HG03469 (cell line): ENCODE measurements around the gene GLI2.

ENCODE experiments used
- ATAC-seq: cut with Tn5 transposase; IDR thresholded peaks from one replicate; pipeline ENCODE4 v1.9.1; 2021; ENCODE audit warnings: mild to moderate bottlenecking, moderate library complexity, moderate number of reproducible peaks; ENCODE audit not compliant: unreplicated experiment

Gene GLI2

DNA sequence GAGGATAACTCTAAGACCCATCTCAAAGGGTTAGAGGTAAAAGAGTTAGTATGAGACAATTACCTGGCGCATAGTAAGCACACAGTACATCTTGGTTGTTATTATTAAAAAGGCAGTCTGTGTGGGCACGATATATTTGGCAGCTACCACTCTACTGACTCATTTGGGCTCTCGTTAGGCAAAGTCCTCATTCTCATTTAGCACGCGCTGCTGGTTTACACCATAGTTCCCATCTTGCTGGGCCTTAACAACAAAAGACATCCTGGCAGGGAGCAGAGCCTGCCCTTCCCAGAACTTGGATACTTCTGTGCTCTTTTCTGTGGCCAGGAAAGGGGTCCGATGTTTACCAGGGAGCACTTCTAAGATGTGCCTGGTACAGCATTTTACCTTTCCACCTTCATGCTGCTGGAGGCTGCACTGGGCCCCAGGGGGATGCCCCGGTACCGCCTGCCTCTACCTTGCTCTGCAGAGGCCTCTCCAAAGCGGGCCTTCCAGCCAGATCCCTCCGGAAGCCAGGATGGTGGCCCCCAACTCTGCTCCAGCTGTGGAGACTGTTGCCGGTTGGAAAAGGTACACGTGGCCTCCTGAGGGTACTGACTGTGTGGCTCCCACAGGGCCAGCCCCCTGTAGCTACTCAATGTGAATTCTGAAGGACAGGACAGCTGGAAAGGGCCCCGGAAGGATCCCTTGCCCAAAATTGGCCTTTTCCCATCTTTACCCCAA, 15.0 kb downstream of the GLI2 start:
- ATAC-seq = no peak

DNA sequence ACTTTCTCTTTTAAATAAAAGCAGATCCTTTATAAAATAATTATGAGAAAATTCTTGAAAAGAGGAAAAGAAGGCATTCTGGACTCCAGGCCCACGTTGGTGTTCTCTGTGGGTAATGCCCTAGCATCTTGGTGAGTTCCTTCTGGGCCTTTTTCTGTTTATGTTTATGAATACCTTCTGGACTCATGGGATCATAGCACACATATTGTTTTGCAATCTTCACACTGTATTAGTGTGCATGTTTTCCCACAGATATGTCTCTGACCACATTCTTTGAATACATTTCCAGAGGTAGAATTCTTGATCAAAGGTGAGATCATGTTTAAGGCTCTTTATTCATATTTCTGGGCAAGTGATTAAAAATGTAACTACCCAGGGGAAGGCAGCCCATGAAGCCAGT, 15.9 kb downstream of the GLI2 start:
- ATAC-seq = no peak

DNA sequence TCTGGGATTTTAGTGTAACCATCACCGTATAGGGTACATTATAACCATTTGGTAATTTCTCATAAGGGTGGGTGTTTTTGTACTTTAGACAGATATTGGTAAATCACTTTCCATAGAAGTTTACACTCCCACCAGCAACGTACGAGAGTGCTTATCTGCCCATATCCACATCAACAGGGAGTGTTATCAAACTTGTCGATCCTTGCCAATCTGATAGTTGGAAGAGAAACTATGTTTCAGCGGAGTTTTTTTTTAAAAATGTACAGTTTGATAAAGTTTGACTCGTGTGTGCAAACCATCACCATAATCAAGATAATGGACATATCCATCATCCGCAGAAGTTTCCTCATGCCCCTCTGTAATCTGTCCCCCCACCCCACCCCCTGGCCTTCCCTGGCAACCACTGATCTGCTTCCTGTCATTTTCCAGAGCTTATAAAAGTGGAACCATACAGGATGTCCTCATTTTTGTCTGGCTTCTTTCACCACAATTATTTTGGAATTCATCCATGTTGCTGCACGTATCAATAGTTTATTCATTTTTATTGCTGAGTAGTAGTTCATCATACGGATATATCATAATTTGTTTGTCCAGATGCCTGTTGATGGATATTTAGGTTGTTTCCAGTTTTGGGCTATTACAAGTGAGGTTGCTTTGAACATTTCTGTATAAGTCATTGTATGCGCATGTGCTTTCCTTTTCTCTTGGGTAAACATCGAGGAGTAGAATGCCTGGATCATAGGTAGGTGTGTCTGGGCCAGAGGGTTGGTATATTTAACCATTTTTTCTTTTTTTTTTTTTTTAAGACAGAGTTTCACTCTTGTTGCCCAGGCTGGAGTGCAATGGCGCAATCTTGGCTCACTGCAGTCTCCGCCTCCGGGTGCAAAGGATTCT, 18.6 kb downstream of the GLI2 start:
- no peak for ATAC-seq

DNA sequence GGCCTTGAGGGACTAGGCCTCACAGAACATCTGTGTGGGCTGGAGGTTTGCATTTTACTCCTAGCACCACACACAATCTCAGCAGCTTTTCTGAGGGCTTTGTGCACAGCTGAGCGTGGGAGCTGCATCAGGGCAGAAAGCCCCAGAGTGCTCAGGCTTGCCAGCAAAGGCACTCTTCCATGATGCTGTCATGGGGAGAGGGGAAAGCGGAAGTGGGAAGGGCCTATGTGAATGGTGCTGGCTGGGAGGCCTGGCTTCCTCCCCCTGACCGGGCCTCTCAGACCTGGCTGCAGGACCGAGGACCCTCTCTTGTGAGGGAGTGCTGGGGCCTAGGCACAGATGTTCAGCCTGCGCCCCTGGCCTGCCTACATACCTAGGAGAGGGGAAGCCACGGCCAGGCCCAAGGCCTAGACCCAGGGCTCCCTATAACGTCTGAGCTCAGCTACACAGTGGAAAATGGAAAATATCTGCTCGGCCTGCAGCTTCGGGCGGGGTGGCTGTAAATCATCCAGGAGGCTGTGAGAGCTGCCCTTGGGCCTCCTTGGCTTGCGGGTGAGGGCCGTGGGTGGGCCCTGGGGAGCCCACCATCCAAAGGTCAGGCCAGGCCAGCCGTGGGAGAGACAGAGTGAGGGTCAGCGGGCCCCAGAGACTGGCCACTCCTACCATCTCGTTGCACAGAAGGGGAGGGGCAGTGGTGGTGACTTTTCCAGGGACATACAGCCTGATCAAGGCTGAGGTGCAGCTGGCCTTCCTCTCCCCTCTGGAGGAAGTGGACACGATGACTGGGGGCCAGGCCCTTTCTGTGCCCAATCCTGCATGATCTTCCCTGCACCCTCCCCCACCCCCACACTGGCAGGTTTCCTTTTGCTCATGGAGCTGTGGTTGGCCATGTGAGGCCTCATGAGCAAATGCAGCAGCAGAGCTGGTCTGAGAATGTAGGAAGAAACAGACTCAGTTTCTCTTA, 22.8 kb downstream of the GLI2 start:
- no peak for ATAC-seq

DNA sequence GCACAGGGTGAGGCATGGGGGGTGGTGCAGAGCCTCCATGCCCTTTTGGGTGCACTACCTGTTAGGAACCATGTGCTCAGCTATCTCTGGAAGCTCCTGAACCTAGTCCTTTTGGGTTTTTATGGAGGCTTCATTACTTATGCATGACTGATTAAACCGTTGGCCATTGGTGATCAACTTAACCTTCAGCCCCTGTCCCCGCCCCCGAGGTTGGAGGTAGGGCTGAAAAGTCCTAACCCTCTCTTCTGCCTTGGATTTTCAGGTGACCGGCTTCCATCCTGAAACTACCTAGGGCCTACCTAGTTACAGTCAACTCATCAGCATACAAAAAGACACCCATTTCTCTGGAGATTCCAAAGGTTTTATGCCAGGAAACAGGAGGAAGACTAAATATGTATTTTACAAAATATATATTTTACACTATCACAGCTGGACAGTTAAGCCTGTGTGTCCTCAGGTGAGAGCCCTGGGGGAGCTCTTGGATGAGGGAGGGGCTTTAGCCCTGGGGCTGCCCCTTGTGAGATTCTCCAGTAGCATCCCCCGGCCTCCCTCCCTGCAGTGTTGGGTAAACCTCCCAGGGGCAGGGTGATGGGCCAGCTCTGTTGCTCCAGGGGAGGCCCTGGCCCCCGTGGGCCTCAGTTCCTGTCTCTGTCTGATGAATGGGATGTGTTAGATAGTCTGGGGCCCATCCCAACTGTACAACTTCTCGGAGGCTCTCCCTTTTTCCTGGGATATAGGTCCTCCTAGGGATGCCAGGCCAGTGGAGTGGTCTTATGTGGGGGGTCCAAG, 24.1 kb downstream of the GLI2 start:
- no peak for ATAC-seq

DNA sequence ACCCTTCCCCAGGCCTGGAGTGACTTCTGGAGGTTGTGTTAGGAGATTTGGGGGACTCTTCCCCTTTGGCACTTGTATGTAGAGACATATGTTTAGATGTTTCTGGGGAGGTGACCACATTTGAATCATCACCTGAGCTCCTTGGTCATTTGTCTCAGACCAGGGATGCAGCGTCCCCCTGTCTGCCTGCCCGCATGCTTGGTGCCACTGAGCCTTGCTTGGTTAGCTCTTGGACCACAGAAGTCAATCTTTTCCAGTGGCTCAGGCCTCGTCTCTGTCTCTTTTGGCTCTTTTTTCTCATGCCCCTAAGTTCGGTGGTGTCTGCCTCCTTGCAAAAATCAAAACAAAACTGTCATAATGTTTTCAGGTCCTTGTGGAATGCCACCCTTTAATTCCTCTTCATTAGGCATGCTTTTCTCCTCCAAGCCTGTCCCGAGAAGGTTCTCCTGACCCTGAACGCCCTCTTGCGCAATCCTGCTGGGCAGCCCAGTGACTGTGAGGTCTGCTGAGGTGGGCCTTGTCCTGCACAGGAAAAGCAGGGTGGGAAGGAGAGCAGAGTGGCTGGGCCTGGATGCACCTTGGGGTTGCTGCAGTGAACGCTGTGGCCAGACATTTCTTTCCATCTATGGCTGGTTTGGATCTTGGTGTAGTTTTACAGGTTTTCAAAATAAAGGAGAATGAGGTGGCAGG, 24.9 kb downstream of the GLI2 start:
- ATAC-seq = no peak

DNA sequence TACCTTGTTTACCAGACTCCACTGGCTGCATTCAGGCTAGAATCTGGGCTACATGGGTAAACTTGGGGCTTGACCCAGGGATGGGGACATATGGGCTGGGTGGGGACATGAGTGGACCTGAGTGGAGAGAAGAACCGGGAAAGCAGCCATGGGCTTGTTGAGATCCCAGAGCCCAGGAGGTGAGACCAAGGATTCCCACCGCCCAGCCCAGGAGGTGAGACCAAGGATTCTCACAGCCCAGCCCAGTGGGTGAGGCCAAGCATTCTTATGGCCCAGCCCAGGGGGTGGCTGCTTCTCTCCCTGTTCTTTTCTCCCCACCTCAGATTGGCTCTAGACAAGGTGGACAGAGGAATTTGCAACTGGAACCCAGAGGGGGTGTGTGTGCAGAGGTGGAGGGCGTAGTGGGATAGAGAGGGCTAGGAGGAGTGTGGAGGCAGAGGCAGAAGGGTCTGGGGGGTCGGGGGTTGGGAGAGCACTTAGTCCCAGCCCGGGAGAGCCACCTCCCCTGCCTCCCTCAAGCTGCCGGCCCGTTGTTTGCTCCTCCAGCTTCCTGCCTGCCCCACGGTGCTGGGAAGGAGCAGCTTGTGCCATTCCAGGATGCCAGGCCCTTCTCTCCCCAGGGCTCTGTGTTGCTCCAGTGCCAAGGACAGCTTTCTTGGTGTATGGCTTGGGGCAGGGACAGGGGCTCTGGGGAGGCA, 25.6 kb downstream of the GLI2 start:
- ATAC-seq = no peak

DNA sequence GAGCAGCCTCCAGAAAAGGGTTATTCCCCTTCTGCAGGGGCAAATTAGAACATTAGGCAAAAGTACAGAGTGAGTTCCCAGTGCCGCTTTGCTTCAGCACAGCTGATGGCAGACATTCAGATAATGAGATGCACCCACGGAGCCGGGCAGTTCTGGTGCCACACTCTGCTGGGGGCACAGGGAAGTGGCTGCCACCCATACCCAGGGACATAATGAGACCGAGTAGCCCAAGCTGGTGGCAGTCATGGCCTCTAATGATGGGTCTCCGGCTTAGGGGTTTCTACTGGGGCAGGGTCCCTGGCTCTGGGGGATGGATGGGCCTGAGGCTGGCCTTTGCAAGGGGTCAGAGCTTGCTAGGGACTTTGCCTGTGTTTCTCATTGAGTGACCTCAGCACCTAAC, 26.2 kb downstream of the GLI2 start:
- no peak for ATAC-seq

DNA sequence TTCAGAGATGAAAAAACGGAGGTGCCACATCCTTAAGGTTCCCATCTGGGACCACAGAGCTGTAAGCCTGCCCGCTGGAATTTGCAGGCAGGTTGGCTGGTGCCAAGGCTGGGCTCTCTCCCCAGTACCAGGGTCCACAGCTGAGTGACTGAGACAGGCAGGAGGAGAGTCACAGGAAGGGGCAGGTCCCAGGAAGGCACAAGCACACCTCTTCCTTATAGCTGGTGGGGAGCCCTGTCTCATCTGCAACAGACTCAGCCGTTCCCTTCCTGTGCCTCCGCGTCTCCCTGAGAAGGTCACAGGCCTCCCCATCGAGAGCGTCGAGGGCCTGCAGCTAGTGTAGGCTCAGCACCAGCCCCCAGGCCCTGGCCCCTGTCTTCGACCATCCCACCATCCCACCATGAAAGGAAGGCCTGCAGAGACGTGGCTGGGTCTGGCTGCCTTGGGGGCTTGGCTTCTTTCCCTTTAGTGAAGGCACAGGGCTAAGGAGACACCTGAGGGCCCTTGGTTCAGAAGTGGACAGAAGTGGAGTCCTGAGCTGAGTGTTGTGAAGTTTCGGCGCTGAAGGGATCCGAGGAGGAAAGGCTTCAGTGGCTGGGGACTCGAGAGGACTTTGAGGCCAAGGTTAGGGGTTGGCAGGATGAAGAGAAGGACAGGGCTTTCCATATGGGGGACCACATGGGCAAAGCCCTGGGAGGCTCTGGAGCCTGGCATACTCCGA, 26.8 kb downstream of the GLI2 start:
- ATAC-seq = no peak

DNA sequence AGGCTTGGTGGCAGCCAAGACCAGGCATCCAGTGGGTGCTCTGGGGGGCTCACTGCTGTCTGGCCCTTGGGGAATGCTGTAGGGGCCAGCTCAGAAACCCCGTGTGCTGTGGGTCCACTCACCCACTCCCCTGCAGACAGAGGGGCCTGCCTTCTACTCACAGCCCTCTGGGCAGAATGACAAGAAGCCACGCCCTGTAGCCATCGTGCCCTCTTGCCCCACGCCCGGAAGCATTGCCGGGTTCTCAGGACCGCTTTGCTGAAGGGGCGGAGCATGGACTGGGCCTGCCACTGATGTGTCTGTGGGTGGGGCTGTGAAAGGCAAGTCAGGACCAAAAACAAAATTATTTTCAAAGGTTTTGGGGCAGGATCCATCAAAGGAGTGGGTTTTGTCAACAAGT, 27.8 kb downstream of the GLI2 start:
- no peak for ATAC-seq

DNA sequence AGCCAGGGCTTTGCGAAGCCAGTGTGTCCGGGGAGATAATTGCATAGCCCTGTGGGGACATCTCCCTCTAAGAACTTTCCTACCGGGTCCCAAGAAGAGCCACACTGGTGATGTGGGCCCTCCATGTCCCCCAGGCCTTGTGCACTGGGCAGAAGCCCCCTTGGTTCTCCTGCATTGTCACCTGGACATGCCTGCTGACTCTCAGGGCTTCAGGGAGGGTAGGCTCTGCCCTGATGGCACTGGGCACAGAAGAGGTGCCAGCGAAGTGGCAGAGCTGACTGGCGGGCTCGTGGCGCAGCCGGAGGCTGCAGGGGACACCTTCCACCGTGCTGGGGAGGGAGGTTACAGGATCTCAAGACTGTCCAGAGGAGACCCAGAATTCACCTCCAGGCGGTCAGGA, 28.3 kb downstream of the GLI2 start:
- no peak for ATAC-seq

DNA sequence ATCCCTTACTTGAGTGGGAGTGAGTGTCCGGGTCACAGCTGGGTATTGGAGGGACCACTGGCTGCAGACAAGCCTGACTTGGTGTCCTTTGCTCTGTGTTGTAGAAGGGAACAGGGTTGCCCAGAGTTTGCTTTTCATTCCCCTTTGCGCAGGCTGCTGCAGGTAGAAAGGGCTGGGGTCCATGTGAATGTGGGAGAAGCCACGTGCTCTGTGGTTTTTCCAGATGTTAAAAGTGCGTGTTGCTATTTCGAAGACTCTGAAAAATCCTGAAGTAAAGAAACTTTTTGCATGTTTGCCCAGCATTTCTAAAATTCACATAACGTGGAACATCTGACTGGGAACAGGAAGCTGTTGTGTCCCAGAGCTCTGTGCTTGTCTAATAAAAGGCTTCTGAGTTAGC, 28.8 kb downstream of the GLI2 start:
- no peak for ATAC-seq

DNA sequence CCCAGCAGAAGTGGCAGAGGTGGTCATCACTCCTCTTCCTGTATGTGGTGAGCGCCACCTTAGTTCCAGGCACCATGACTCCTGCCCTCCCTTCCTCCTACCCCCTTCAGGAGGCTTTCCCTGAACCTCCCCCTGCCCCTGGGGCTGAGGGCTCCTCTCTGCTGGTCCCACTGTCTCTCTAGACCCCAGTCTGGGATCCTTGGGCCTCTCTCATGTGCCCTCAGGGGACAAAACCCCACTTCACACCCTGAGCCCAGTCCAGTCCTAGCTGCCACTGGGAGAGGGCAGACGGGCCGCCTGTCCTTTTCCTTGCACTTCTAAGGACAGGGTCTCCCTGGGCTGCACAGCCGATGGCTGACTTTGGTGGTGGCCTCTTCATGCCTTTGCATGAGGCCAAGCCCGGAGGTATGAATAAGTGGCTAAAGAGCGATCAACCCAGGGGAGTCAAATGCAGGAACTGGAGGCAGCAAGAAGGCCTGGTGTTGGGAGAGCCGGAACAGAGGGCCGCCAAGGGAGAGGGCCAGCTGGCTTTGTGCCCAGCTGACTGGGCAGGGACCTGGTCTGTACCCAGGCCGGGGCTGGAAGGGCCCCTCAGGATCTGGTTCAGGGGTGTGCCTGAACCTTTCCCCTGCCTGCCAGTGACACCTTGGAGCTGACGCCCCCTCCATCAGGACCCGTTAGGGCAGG, 29.5 kb downstream of the GLI2 start:
- ATAC-seq = no peak

DNA sequence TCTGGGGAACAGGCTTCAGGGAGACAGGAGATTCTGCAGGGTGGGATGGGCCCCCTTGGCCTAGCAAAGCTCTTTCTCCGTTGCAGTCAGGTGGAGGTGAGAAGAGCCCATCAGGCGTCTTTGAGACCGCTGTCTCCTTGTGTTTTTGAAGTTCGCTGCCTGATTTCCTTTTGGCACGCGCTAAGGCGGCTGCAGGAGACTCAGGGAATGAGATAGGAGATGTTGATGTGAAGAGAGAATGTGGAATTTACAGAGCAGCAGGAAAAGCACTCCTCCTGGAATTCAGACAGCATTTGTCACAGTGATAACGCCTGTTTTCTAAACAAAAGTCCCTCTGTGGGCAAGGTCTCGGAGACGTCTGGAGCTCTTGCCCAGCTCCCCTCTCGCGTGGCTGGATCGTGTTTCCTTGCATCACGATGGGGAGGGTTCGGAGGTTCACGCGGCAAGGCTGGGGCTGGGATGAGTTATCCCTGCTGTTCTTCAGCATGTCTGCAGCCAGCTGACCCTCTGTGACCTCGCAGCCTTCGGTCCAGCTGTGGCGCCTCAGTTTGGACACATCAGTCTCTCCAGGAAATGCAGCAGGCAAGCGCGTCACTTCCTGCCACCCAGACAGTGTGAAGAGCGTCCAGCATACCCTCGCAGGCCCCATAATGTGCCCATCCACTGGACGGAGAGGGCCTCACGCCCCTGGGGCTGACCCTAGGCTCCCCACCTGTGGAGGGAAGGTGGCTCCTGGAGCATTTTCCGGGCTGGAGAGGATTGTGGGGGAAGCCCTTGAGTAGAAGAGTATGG, 30.2 kb downstream of the GLI2 start:
- ATAC-seq = no peak

DNA sequence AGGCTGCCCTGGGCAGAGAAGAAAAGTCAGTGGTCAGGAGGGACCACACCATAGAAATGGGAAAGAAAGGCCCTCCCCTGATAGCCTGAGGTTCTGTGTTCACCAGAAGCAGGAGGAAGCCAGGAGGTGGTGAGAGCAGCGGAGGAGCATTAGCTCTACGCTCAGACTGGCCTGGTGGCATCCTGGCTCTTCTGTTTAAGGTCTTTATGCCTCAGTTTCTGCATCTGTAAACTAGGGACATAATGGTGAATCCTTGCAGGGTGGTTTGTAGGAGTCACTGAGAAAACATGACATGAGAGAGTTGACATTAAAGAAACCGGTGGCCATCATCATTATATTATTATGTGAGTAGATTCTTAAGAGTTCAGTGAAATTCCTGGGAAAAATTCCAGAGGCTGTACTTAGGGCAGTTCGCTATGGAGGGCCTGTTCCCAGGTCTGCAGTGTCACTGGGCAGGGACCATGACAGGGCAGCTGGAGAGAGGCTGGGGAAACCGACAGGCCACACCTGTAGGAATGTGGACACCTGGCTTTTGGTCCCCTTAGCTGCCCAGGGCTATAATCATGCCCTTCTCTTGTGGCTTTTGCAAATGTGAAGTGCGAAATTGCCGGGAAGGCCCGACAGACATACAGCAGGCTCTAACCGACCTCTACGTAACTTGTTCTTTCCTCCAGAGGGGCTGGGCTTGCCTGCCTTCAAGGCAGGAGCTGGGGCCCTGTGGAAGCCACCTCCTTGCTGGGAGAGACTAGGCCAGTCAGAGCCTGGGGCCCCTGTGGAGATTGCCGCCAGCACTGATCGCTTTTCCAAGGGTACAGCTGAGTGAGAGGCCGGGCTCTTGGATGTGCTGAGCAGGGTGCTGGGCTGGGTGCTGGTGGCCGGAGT, 31.0 kb downstream of the GLI2 start:
- ATAC-seq = no peak

DNA sequence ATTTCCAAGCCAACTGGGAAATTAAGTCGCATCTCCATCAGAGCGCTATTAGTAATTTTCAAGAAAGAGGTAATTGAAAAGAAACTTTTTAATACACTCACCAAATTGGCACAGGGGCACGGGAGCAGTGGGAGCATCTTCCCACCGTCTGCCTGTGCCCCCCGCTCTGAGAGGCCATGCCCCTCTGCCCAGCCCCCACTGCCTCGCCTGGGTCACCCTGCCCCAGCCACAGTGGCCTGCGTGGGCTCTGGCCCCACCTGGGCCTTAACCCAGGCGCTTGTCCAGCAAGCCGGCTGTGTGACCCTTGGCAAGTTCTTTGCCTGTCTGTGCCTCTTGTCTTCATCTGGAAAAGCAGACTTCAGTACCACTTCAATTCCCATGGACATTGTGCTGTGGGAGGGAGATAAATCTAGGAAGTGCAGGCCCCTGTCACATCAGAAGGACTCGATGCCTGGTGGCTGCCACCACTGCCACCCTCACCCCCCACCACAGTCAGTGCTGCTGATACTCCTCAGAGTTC, 31.9 kb downstream of the GLI2 start:
- no peak for ATAC-seq
